ENCODE measurements around the gene NSMF.

GRCh38 chr9:137486141-137486490 lies 27.0 kb upstream of the NSMF start:
- TF ChIP-seq POLR2AphosphoS5 (IDR thresholded peaks at IDR 0.05; ENCODE audit: borderline replicate concordance, low read depth, low read length) (no peak), EZH2 (IDR thresholded peaks at IDR 0.05) (no peak)

Measured in SK-N-MC (cell line).